ENCODE results near the gene MRTO4.

MRTO4 gene

GRCh38 chr1:19308509-19308907, 56.9 kb downstream of the MRTO4 start:
- DNase-seq (ENCODE audit: low read depth in 2 of 3, low spot score in 2 of 3): no peak

- no peak for DNase-seq (ENCODE audit: low read depth in 2 of 3, low spot score in 2 of 3)
Observed at GRCh38 chr1:19309123-19309813, 57.7 kb downstream of the MRTO4 start.
